Measurements from ENCODE around the gene TRAF3IP1.

GRCh38 chr2:238369591-238370040 is 49.3 kb downstream of the TRAF3IP1 start:
- TF ChIP-seq, protein P1, sequence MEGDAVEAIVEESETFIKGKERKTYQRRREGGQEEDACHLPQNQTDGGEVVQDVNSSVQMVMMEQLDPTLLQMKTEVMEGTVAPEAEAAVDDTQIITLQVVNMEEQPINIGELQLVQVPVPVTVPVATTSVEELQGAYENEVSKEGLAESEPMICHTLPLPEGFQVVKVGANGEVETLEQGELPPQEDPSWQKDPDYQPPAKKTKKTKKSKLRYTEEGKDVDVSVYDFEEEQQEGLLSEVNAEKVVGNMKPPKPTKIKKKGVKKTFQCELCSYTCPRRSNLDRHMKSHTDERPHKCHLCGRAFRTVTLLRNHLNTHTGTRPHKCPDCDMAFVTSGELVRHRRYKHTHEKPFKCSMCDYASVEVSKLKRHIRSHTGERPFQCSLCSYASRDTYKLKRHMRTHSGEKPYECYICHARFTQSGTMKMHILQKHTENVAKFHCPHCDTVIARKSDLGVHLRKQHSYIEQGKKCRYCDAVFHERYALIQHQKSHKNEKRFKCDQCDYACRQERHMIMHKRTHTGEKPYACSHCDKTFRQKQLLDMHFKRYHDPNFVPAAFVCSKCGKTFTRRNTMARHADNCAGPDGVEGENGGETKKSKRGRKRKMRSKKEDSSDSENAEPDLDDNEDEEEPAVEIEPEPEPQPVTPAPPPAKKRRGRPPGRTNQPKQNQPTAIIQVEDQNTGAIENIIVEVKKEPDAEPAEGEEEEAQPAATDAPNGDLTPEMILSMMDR (IDR thresholded peaks at IDR 0.05), result no peak
- TF ChIP-seq POLR2AphosphoS5 (IDR thresholded peaks at IDR 0.05) (no peak), EP300 (IDR thresholded peaks at IDR 0.05; ENCODE audit: low read depth) (no peak), POLR2A (IDR thresholded peaks at IDR 0.05) (no peak)
